Measurements from ENCODE around the gene GDF10.

GDF10 gene

GRCh38 chr10:47299611-47300428 lies at the start of gene GDF10:
Gene GDF10 (plus strand): TSS chr10:47300197. CDS start chr10:47300652, 455 bp downstream.
- Mint-ChIP-seq H3K27me3 (peaks cover 43% of the 10 kb centered on the region), H3K4me3 (peak within 1 kb of the TSS; percentile 13), H3K4me1 (peaks cover 7% of the 10 kb centered on the region), H3K9me3 (no peaks in the 10 kb centered on the region), H3K36me3 (no peaks in the 10 kb centered on the region), H3K27ac (no peak within 1 kb of the TSS)
- peak; percentile 24 for ATAC-seq

GRCh38 chr10:47252093-47252780 lies 47.8 kb upstream of the GDF10 start:
- Mint-ChIP-seq H3K4me1 (peaks cover 9% of the 10 kb centered on the region), H3K27ac (no peak overlapping the region), H3K9me3 (no peaks in the 10 kb centered on the region), H3K36me3 (no peaks in the 10 kb centered on the region), H3K27me3 (no peaks in the 10 kb centered on the region), H3K4me3 (no peak overlapping the region)
- peak; percentile 13 for ATAC-seq

- Mint-ChIP-seq H3K4me3 (no peak overlapping the region), H3K27ac (no peak overlapping the region), H3K36me3 (no peaks in the 10 kb centered on the region), H3K27me3 (no peaks in the 10 kb centered on the region), H3K4me1 (peaks cover 17% of the 10 kb centered on the region), H3K9me3 (no peaks in the 10 kb centered on the region)
- ATAC-seq: no peak
These were observed 46.9 kb upstream of the GDF10 start for GRCh38 chr10:47253030-47253637.

GRCh38 chr10:47253651-47254375 lies 46.2 kb upstream of the GDF10 start:
- no peaks in the 10 kb centered on the region for H3K36me3 Mint-ChIP-seq
- no peak for ATAC-seq
- H3K4me1 Mint-ChIP-seq: peaks cover 17% of the 10 kb centered on the region
- peak overlapping the region; percentile 87 for H3K27ac Mint-ChIP-seq
- H3K9me3 Mint-ChIP-seq: no peaks in the 10 kb centered on the region
- no peak overlapping the region for H3K4me3 Mint-ChIP-seq
- no peaks in the 10 kb centered on the region for H3K27me3 Mint-ChIP-seq

GRCh38 chr10:47254611-47255010 lies 45.4 kb upstream of the GDF10 start:
- Mint-ChIP-seq H3K27ac (peak overlapping the region; percentile 87), H3K36me3 (no peaks in the 10 kb centered on the region), H3K4me3 (no peak overlapping the region), H3K27me3 (no peaks in the 10 kb centered on the region), H3K4me1 (peaks cover 22% of the 10 kb centered on the region), H3K9me3 (no peaks in the 10 kb centered on the region)
- no peak for ATAC-seq

- Mint-ChIP-seq H3K4me3 (no peak overlapping the region), H3K9me3 (no peaks in the 10 kb centered on the region), H3K27ac (peak overlapping the region; percentile 87), H3K4me1 (peaks cover 28% of the 10 kb centered on the region), H3K36me3 (no peaks in the 10 kb centered on the region), H3K27me3 (no peaks in the 10 kb centered on the region)
- no peak for ATAC-seq
These were observed 44.8 kb upstream of the GDF10 start for GRCh38 chr10:47255033-47255813.

GRCh38 chr10:47255866-47256265 lies 44.1 kb upstream of the GDF10 start:
- peak overlapping the region; percentile 87 for H3K27ac Mint-ChIP-seq
- no peak overlapping the region for H3K4me3 Mint-ChIP-seq
- ATAC-seq: no peak

GRCh38 chr10:47256751-47257336 lies 43.2 kb upstream of the GDF10 start:
- H3K27me3 Mint-ChIP-seq: no peaks in the 10 kb centered on the region

More at GRCh38 chr10:47255866-47256265, 44.1 kb upstream of the GDF10 start:
- no peaks in the 10 kb centered on the region for H3K9me3 Mint-ChIP-seq
- no peaks in the 10 kb centered on the region for H3K36me3 Mint-ChIP-seq
- H3K27me3 Mint-ChIP-seq: no peaks in the 10 kb centered on the region
- peaks cover 35% of the 10 kb centered on the region for H3K4me1 Mint-ChIP-seq

GRCh38 chr10:47257396-47258120 lies 42.4 kb upstream of the GDF10 start:
- peak overlapping the region; percentile 24 for H3K4me3 Mint-ChIP-seq
- peaks cover 48% of the 10 kb centered on the region for H3K4me1 Mint-ChIP-seq
- no peaks in the 10 kb centered on the region for H3K36me3 Mint-ChIP-seq
- no peaks in the 10 kb centered on the region for H3K9me3 Mint-ChIP-seq
- no peaks in the 10 kb centered on the region for H3K27me3 Mint-ChIP-seq
- H3K27ac Mint-ChIP-seq: peak overlapping the region; percentile 87
- ATAC-seq: peak; percentile 58

More at GRCh38 chr10:47256751-47257336, 43.2 kb upstream of the GDF10 start:
- Mint-ChIP-seq H3K27ac (peak overlapping the region; percentile 87), H3K4me1 (peaks cover 44% of the 10 kb centered on the region), H3K4me3 (no peak overlapping the region), H3K36me3 (no peaks in the 10 kb centered on the region), H3K9me3 (no peaks in the 10 kb centered on the region)
- ATAC-seq: no peak

- Mint-ChIP-seq H3K27ac (peak overlapping the region; percentile 91), H3K9me3 (no peaks in the 10 kb centered on the region), H3K27me3 (no peaks in the 10 kb centered on the region), H3K4me1 (peaks cover 46% of the 10 kb centered on the region), H3K4me3 (no peak overlapping the region), H3K36me3 (no peaks in the 10 kb centered on the region)
- ATAC-seq: no peak
These were observed 41.1 kb upstream of the GDF10 start for GRCh38 chr10:47258921-47259320.

GRCh38 chr10:47259466-47259865 lies 40.5 kb upstream of the GDF10 start:
- no peak for ATAC-seq
- Mint-ChIP-seq H3K4me3 (no peak overlapping the region), H3K27me3 (no peaks in the 10 kb centered on the region), H3K4me1 (peaks cover 44% of the 10 kb centered on the region), H3K36me3 (no peaks in the 10 kb centered on the region), H3K9me3 (no peaks in the 10 kb centered on the region), H3K27ac (peak overlapping the region; percentile 91)

- Mint-ChIP-seq H3K27me3 (no peaks in the 10 kb centered on the region), H3K36me3 (no peaks in the 10 kb centered on the region), H3K27ac (peak overlapping the region; percentile 91), H3K9me3 (no peaks in the 10 kb centered on the region), H3K4me1 (peaks cover 44% of the 10 kb centered on the region), H3K4me3 (peak overlapping the region; percentile 35)
- peak; percentile 5 for ATAC-seq
These were observed 39.4 kb upstream of the GDF10 start for GRCh38 chr10:47260505-47261111.

GRCh38 chr10:47261121-47261520 lies 38.9 kb upstream of the GDF10 start:
- Mint-ChIP-seq H3K27ac (peak overlapping the region; percentile 91), H3K4me1 (peaks cover 44% of the 10 kb centered on the region), H3K4me3 (peak overlapping the region; percentile 35), H3K9me3 (no peaks in the 10 kb centered on the region), H3K27me3 (no peaks in the 10 kb centered on the region), H3K36me3 (no peaks in the 10 kb centered on the region)
- peak; percentile 97 for ATAC-seq

All from stimulated activated memory B cell treated with anti-CD40 and anti-IgM and Interleukin-4, amounts not matched to agents 10 μg/mL and 1 μg/mL and 100 μg/mL, for 72 hours (primary cell).